ENCODE measurements around the gene ERG. TPM values are rescaled to one million over a fixed set of nuclear protein-coding genes. Genes with fewer than 3 reads are reported as not detected.

Gene ERG
- total RNA-seq, 1 experiment from 2014 or later: 4.5 TPM

GRCh38 chr21:38486221-38486620 is 12.1 kb downstream of the ERG start:
- H3K4me1 Mint-ChIP-seq: peaks cover 63% of the 10 kb centered on the region
- H3K36me3 Mint-ChIP-seq: no peaks in the 10 kb centered on the region
- H3K27ac Mint-ChIP-seq: no peak overlapping the region; the same call in 1 of the 2 replicates
- H3K4me3 Mint-ChIP-seq: no peak overlapping the region
- no peak for TF ChIP-seq PRRX2 (CRISPR knock-in tag; IDR thresholded peaks at IDR 0.05)
- no peak for TF ChIP-seq ATF1 (CRISPR knock-in tag; IDR thresholded peaks at IDR 0.05)
- no peak for TF ChIP-seq SOX15 (CRISPR knock-in tag; IDR thresholded peaks at IDR 0.05)
- no peak for TF ChIP-seq FOXJ3 (CRISPR knock-in tag; IDR thresholded peaks at IDR 0.05; ENCODE audit: borderline replicate concordance)
- no peak for TF ChIP-seq IRF2 (CRISPR knock-in tag; IDR thresholded peaks at IDR 0.05; ENCODE audit: borderline replicate concordance, low read depth)
- TF ChIP-seq, protein P1, sequence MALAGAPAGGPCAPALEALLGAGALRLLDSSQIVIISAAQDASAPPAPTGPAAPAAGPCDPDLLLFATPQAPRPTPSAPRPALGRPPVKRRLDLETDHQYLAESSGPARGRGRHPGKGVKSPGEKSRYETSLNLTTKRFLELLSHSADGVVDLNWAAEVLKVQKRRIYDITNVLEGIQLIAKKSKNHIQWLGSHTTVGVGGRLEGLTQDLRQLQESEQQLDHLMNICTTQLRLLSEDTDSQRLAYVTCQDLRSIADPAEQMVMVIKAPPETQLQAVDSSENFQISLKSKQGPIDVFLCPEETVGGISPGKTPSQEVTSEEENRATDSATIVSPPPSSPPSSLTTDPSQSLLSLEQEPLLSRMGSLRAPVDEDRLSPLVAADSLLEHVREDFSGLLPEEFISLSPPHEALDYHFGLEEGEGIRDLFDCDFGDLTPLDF (CRISPR knock-in tag; IDR thresholded peaks at IDR 0.05): no peak
- no peak for TF ChIP-seq KAT7 (CRISPR knock-in tag; IDR thresholded peaks at IDR 0.05; ENCODE audit: borderline replicate concordance)
- TF ChIP-seq TP53 (CRISPR knock-in tag; IDR thresholded peaks at IDR 0.05): no peak
- no peak for TF ChIP-seq ZNF232 (CRISPR knock-in tag; IDR thresholded peaks at IDR 0.05)
- TF ChIP-seq, protein P2, sequence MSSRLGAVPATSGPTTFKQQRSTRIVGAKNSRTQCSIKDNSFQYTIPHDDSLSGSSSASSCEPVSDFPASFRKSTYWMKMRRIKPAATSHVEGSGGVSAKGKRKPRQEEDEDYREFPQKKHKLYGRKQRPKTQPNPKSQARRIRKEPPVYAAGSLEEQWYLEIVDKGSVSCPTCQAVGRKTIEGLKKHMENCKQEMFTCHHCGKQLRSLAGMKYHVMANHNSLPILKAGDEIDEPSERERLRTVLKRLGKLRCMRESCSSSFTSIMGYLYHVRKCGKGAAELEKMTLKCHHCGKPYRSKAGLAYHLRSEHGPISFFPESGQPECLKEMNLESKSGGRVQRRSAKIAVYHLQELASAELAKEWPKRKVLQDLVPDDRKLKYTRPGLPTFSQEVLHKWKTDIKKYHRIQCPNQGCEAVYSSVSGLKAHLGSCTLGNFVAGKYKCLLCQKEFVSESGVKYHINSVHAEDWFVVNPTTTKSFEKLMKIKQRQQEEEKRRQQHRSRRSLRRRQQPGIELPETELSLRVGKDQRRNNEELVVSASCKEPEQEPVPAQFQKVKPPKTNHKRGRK (CRISPR knock-in tag; IDR thresholded peaks at IDR 0.05; ENCODE audit: borderline replicate concordance): no peak
- no peak for TF ChIP-seq NFE2L1 (CRISPR knock-in tag; IDR thresholded peaks at IDR 0.05)
- ChIA-PET POLR2A (no interaction called here), CTCF (interaction anchor here (0.8 kb wide), 1 partner anchor 19 kb away, joined by 3 read pairs; no protein-coding TSS in a partner anchor)
- DNase-seq (ENCODE audit: low spot score) (no peak), ATAC-seq (no peak)
- H3K9me3 Mint-ChIP-seq: no peaks in the 10 kb centered on the region
- H3K27me3 Mint-ChIP-seq (ENCODE audit: low read depth): no peaks in the 10 kb centered on the region

DNA sequence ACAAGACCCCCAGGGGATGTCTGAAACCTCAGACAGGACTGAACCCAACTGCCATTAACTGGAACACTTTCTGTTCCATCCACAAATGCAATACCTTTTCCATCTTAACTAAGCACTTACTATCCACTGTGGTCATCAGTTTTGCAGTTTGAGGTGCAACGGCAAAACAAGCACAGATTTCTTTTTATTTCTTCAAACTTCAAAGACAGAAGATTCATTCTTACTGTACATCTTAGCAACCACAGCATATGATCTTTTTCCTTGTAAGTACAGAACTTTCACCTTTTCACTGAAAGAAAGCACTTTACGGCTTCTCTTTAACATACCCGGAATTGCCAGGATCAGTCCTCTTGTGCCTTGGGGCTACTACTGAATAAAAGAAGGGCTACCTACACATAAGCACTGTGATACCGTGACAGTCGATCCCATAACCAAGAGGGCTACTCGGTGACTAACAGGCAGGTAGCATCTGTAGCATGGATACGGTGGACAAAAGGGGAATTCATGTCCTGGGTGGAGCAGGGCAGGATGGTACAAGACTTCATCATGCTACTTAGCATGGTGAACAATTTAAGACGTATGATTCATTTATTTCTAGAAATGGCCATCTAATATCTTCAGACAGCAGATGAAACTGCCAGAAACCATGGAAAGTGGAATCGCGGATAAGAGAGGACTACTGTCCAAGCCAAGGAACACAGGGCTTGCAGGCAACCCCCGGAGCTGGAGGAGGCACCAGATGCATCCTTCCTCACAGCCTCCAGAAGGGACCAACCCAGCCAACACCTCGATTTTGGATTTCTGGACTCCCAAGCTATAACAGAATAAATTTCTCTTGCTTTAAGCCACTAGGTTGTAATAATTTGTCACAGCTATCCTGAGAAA is 18.4 kb downstream of the ERG start:
- H3K9me3 Mint-ChIP-seq: no peaks in the 10 kb centered on the region
- ATAC-seq (no peak), DNase-seq (ENCODE audit: low spot score) (no peak)
- H3K4me3 Mint-ChIP-seq: no peak overlapping the region
- CTCF ChIA-PET: no interaction called here
- H3K4me1 Mint-ChIP-seq: peaks cover 40% of the 10 kb centered on the region
- no peaks in the 10 kb centered on the region for H3K36me3 Mint-ChIP-seq
- POLR2A ChIA-PET: no interaction called here
- no peak overlapping the region for H3K27ac Mint-ChIP-seq
- TF ChIP-seq TCF7 (CRISPR knock-in tag; IDR thresholded peaks at IDR 0.05; ENCODE audit: low read depth) (no peak), KAT7 (CRISPR knock-in tag; IDR thresholded peaks at IDR 0.05; ENCODE audit: borderline replicate concordance) (no peak)
- TF ChIP-seq, protein P3, sequence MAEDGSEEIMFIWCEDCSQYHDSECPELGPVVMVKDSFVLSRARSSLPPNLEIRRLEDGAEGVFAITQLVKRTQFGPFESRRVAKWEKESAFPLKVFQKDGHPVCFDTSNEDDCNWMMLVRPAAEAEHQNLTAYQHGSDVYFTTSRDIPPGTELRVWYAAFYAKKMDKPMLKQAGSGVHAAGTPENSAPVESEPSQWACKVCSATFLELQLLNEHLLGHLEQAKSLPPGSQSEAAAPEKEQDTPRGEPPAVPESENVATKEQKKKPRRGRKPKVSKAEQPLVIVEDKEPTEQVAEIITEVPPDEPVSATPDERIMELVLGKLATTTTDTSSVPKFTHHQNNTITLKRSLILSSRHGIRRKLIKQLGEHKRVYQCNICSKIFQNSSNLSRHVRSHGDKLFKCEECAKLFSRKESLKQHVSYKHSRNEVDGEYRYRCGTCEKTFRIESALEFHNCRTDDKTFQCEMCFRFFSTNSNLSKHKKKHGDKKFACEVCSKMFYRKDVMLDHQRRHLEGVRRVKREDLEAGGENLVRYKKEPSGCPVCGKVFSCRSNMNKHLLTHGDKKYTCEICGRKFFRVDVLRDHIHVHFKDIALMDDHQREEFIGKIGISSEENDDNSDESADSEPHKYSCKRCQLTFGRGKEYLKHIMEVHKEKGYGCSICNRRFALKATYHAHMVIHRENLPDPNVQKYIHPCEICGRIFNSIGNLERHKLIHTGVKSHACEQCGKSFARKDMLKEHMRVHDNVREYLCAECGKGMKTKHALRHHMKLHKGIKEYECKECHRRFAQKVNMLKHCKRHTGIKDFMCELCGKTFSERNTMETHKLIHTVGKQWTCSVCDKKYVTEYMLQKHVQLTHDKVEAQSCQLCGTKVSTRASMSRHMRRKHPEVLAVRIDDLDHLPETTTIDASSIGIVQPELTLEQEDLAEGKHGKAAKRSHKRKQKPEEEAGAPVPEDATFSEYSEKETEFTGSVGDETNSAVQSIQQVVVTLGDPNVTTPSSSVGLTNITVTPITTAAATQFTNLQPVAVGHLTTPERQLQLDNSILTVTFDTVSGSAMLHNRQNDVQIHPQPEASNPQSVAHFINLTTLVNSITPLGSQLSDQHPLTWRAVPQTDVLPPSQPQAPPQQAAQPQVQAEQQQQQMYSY (CRISPR knock-in tag; IDR thresholded peaks at IDR 0.05): peak; percentile 60; the same call in 1 of the 2 replicates
- peaks cover 3% of the 10 kb centered on the region; the same call in 1 of the 2 replicates for H3K27me3 Mint-ChIP-seq (ENCODE audit: low read depth)

GRCh38 chr21:38478782-38479181 is 19.5 kb downstream of the ERG start:
- ATAC-seq (no peak), DNase-seq (ENCODE audit: low spot score) (no peak)
- Mint-ChIP-seq H3K36me3 (no peaks in the 10 kb centered on the region), H3K27ac (no peak overlapping the region), H3K9me3 (no peaks in the 10 kb centered on the region), H3K4me3 (no peak overlapping the region), H3K4me1 (peaks cover 46% of the 10 kb centered on the region), H3K27me3 (ENCODE audit: low read depth) (peaks cover 3% of the 10 kb centered on the region; the same call in 1 of the 2 replicates)
- TF ChIP-seq TEAD4 (CRISPR knock-in tag; IDR thresholded peaks at IDR 0.05) (no peak), ZNF671 (CRISPR knock-in tag; IDR thresholded peaks at IDR 0.05) (no peak), ZNF396 (CRISPR knock-in tag; IDR thresholded peaks at IDR 0.05; ENCODE audit: borderline replicate concordance) (no peak), ATF6 (CRISPR knock-in tag; IDR thresholded peaks at IDR 0.05) (no peak)
- TF ChIP-seq, protein P1 (CRISPR knock-in tag; IDR thresholded peaks at IDR 0.05): no peak
- POLR2A ChIA-PET: no interaction called here
- CTCF ChIA-PET: no interaction called here

Data from WTC11 (cell line).